Body of pancreas (tissue), 4 donors: ENCODE data around the gene LSM4. TPM values are rescaled to one million over a fixed set of nuclear protein-coding genes. Genes with fewer than 3 reads are reported as not detected.

ENCODE experiments used
- ATAC-seq: fragments of 150-250 bp; one replicate; pipeline ENCODE4 v1.9.1; 2016
- DNase-seq, 4 donors: peaks; one replicate each; pipeline ENCODE4 v3.0.0-alpha.2; 2019
- H3K27ac ChIP-seq, 4 donors: fragments of 200-600 bp; sonication (generic); 1 replicate in 3 of 4; 2 replicates in 1 of 4; pipeline versions ENCODE4 v1.5.1 to v1.6.1; 2016 to 2019; ENCODE audit warnings: mild to moderate bottlenecking in 1 of 4, mixed read lengths in 1 of 4, moderate library complexity in 1 of 4
- H3K27me3 ChIP-seq, 2 donors: fragments of 200-600 bp; sonication (generic); one replicate each; pipeline ENCODE4 v1.6.0; 2016; ENCODE audit warnings: mild to moderate bottlenecking in 1 of 2
- H3K36me3 ChIP-seq, 2 donors: fragments of 200-600 bp; sonication (generic); replicated peaks in 1 of 2; 2 replicates each; pipeline ENCODE4 v1.5.1; 2016; ENCODE audit warnings: low read depth in 2 of 2; ENCODE audit not compliant: insufficient read depth in 1 of 2
- H3K4me1 ChIP-seq: fragments of 200-600 bp; sonication (generic); one replicate; pipeline ENCODE4 v1.6.0; 2016
- H3K4me3 ChIP-seq, 2 donors: fragments of 200-600 bp; sonication (generic); 1 replicate in 1 of 2; 2 replicates in 1 of 2; pipeline ENCODE4 v1.5.1; 2016 to 2019
- H3K9me3 ChIP-seq, 3 donors: fragments of 200-600 bp; sonication (generic); 1 replicate in 2 of 3; 2 replicates in 1 of 3; pipeline ENCODE4 v1.5.1; 2016
- CTCF ChIP-seq, 7 experiments: fragments of 450-650 bp in 4 of 7; fragments of 200-600 bp in 3 of 7; sonication (generic) in 3 of 7; IDR thresholded peaks; one replicate each; pipeline ENCODE4 v1.5.1; 2016 to 2019; ENCODE audit warnings: antibody characterized with exemption in 7 of 7
- POLR2A ChIP-seq, 3 donors: fragments of 450-650 bp; IDR thresholded peaks; one replicate each; pipeline ENCODE4 v1.6.1; 2016; ENCODE audit warnings: antibody characterized with exemption in 3 of 3, mild to moderate bottlenecking in 2 of 3
- WGBS, 2 donors: methylation state at CpG; one replicate each; pipeline ENCODE4 v1.1.5; 2017; 5-methylcytosine and 5-hydroxymethylcytosine counted together
- intact Hi-C: fragments of 100-400 bp; cut with DNase I; formaldehyde crosslinking; loops from one replicate; pipeline ENCODE4 v1.15.1; 2023
- microRNA-seq, 2 donors: library from miRNA; unstranded; fragments of <30 nt; microRNA quantifications; one replicate each; pipeline ENCODE4, GENCODE V29; 2016; ENCODE audit warnings: borderline number of aligned reads in 2 of 2, borderline replicate concordance in 2 of 2
- small RNA-seq: library from RNA; depleted of rRNA; stranded (forward); fragments of <200 nt; gene quantifications from one replicate; pipeline ENCODE3, GENCODE V24; 2016
- total RNA-seq, 2 donors: library from RNA; depleted of rRNA; stranded (reverse); fragments of >200 nt; gene quantifications; one replicate each; pipeline ENCODE4 v1.1.0, GENCODE V29; 2016

The LSM4 gene
- total RNA-seq, 2 donors from 2014 or later, result 45.7 to 94.6 TPM

- Histone ChIP-seq H3K36me3 (peaks cover 9 to 20% of the 10 kb centered on the region in 2 donors), H3K27me3 (no peaks in the 10 kb centered on the region), H3K4me1 (no peaks in the 10 kb centered on the region), H3K9me3 (no peaks in the 10 kb centered on the region), H3K27ac (no peak overlapping the region), H3K4me3 (no peak overlapping the region)
- no peak for ATAC-seq
- DNase-seq, result no peak
- intact Hi-C loops, result no loop called here
- TF ChIP-seq CTCF (IDR thresholded peaks at IDR 0.05), result no peak
- TF ChIP-seq POLR2A (IDR thresholded peaks at IDR 0.05), result no peak
These were observed 60.7 kb downstream of the LSM4 start for GRCh38 chr19:18262144-18262543.

- WGBS, 2 donors, result 96 to 100% methylated on average over 1 to 2 of the region's 2 CpGs
- H3K36me3 ChIP-seq, result peaks cover 3 to 14% of the 10 kb centered on the region in 2 donors
- no peak overlapping the region for H3K4me3 ChIP-seq
- H3K27ac ChIP-seq, result no peak overlapping the region
- no peaks in the 10 kb centered on the region for H3K27me3 ChIP-seq
- intact Hi-C loops, result no loop called here
- H3K9me3 ChIP-seq, result no peaks in the 10 kb centered on the region
- ATAC-seq (no peak), DNase-seq (no peak)
- TF ChIP-seq POLR2A (IDR thresholded peaks at IDR 0.05), result no peak
- TF ChIP-seq CTCF (IDR thresholded peaks at IDR 0.05), result no peak
- no peaks in the 10 kb centered on the region for H3K4me1 ChIP-seq
These were observed 61.4 kb downstream of the LSM4 start for GRCh38 chr19:18261474-18261873.

GRCh38 chr19:18259893-18260292 is 63.0 kb downstream of the LSM4 start:
- TF ChIP-seq POLR2A (IDR thresholded peaks at IDR 0.05), result no peak
- no peak for TF ChIP-seq CTCF (IDR thresholded peaks at IDR 0.05)
- Histone ChIP-seq H3K9me3 (no peaks in the 10 kb centered on the region), H3K36me3 (peaks cover 0 to 4% of the 10 kb centered on the region in 2 donors), H3K27ac (no peak overlapping the region), H3K4me1 (peaks cover 8% of the 10 kb centered on the region), H3K4me3 (no peak overlapping the region), H3K27me3 (no peaks in the 10 kb centered on the region)
- 87% methylated on average over 4 of the region's 4 CpGs; no CpG with 5 or more reads in 1 of the 2 donors for WGBS, 2 donors
- intact Hi-C loops, result no loop called here
- no peak for ATAC-seq
- DNase-seq, result no peak

- H3K4me1 ChIP-seq, result peaks cover 10% of the 10 kb centered on the region
- H3K4me3 ChIP-seq, result no peak overlapping the region
- no peak for DNase-seq
- TF ChIP-seq POLR2A (IDR thresholded peaks at IDR 0.05) (no peak), CTCF (IDR thresholded peaks at IDR 0.05) (no peak)
- no peaks in the 10 kb centered on the region for H3K36me3 ChIP-seq
- intact Hi-C loops, result no loop called here
- no peaks in the 10 kb centered on the region for H3K27me3 ChIP-seq
- ATAC-seq, result no peak
- H3K27ac ChIP-seq, result no peak overlapping the region
- no peaks in the 10 kb centered on the region for H3K9me3 ChIP-seq
- WGBS, 2 donors, result 83 to 88% methylated on average over 6 to 43 of the region's 55 CpGs
These were observed 65.1 kb downstream of the LSM4 start for GRCh38 chr19:18257503-18258470.

Small RNA genes lying within 50 kb of the gene (microRNA-seq; reads per million reads assigned to microRNA genes)
- 1.9 to 4.0 reads per million in 2 donors for gene MIR3188

Small RNA genes lying within 50 kb of the gene (small RNA-seq; reads per million reads assigned to genes)
- gene MIR3188 (1.1 reads per million, percentile 45 among the genes with 10 or more reads in this experiment), gene RN7SL513P (not detected), gene RPL39P38 (not detected)

Other genes with a start within 250 kb of the LSM4 start
- gene IL12RB1, start 236.1 kb downstream of the LSM4 start, total RNA-seq, result 1 to 10 TPM in 1 of 2 donors, not detected in 1; 1.0 TPM
- 10 to 100 TPM; 17.6 to 35.3 TPM for gene MAST3, start 225.3 kb downstream of the LSM4 start, total RNA-seq
- gene PIK3R2, start 169.9 kb downstream of the LSM4 start, total RNA-seq, result 10 to 100 TPM; 18.9 to 21.8 TPM
- gene IFI30, start 149.3 kb downstream of the LSM4 start, total RNA-seq, result 10 to 100 TPM; 30.3 to 32.9 TPM
- 1 to 10 TPM; 3.4 to 5.6 TPM for gene MPV17L2, start 129.9 kb downstream of the LSM4 start, total RNA-seq
- 1 to 10 TPM in 1 of 2 donors, under 1 TPM in 1; 0.52 to 8.2 TPM for gene RAB3A, start 119.0 kb downstream of the LSM4 start, total RNA-seq
- gene PDE4C, start 96.6 kb downstream of the LSM4 start, total RNA-seq, result under 1 TPM; under 0.01 to 0.26 TPM
- 1 to 10 TPM; 5.6 to 7.0 TPM for gene IQCN, start 48.6 kb downstream of the LSM4 start, total RNA-seq
- 100 to 1,000 TPM; 250 to 607 TPM for gene JUND, start 41.5 kb downstream of the LSM4 start, total RNA-seq
- 10 to 100 TPM; 22.1 to 37.6 TPM for gene PGPEP1, start 17.5 kb upstream of the LSM4 start, total RNA-seq
- gene GDF15, start 63.1 kb upstream of the LSM4 start, total RNA-seq, result 10 to 100 TPM; 40.5 to 86.1 TPM
- gene LRRC25, start 74.5 kb upstream of the LSM4 start, total RNA-seq, result 1 to 10 TPM in 1 of 2 donors, not detected in 1; 4.4 TPM
- gene SSBP4, start 96.3 kb upstream of the LSM4 start, total RNA-seq, result 10 to 100 TPM; 50.1 to 63.9 TPM
- gene ISYNA1, start 115.1 kb upstream of the LSM4 start, total RNA-seq, result 10 to 100 TPM; 52.7 to 72.8 TPM
- gene ELL, start 199.0 kb upstream of the LSM4 start, total RNA-seq, result 10 to 100 TPM; 12.5 to 14.2 TPM
- 100 to 1,000 TPM; 235 to 247 TPM for gene FKBP8, start 220.5 kb upstream of the LSM4 start, total RNA-seq
- gene KXD1, start 234.8 kb upstream of the LSM4 start, total RNA-seq, result 10 to 100 TPM; 62.6 to 71.1 TPM
- gene UBA52, start 248.8 kb upstream of the LSM4 start, total RNA-seq, result 100 to 1,000 TPM; 242 to 358 TPM